ENCODE results near the gene RCAN3.

DNA sequence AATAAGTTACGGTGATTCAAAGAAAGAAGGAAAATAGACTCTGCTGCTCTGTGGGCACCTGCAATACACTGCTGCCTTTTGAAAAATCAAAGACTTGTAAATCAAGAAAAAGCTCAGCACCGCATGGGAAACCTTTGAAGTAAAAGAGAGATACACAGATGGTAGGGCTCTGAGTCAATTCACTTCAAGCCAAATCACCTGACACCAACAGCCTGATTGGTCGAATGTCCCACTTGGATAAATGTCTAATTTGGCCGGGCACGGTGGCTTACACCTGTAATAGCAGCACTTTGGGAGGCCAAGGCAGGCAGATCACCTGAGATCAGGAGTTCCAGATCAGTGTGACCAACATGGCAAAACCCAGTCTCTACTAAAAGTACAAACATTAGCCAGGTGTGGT lies 19.2 kb upstream of the RCAN3 start:
- no peak for TF ChIP-seq GATA2 (IDR thresholded peaks at IDR 0.05; ENCODE audit: low read depth, low read length)
- no peak for TF ChIP-seq GATA3 (IDR thresholded peaks at IDR 0.05; ENCODE audit: low read depth, low read length)
